SH-SY5Y (cell line): ENCODE results near the gene KCNG3.

Source experiments
- GATA2 ChIP-seq: IDR thresholded peaks from 2 replicates; pipeline ENCODE4 v1.6.1; 2011; ENCODE audit warnings: mild to moderate bottlenecking, low read depth, low read length
- GATA3 ChIP-seq: IDR thresholded peaks from 2 replicates; pipeline ENCODE4 v1.6.1; 2011; ENCODE audit warnings: low read depth, mild to moderate bottlenecking, low read length, moderate library complexity

Gene KCNG3

GRCh38 chr2:42421157-42421485, 72.7 kb downstream of the KCNG3 start:
- TF ChIP-seq GATA3 (no peak), GATA2 (no peak)

GRCh38 chr2:42414648-42415047, 79.1 kb downstream of the KCNG3 start:
- TF ChIP-seq GATA3 = no peak
- no peak for TF ChIP-seq GATA2

- TF ChIP-seq GATA3 (no peak), GATA2 (no peak)
These were observed 79.6 kb downstream of the KCNG3 start for GRCh38 chr2:42414158-42414557.

- TF ChIP-seq GATA2 (no peak), GATA3 (no peak)
These were observed 82.9 kb downstream of the KCNG3 start for GRCh38 chr2:42410742-42411514.

GRCh38 chr2:42408009-42408408, 85.8 kb downstream of the KCNG3 start:
- TF ChIP-seq GATA2 (no peak), GATA3 (no peak)

GRCh38 chr2:42407476-42407875, 86.3 kb downstream of the KCNG3 start:
- TF ChIP-seq GATA2 = no peak

GRCh38 chr2:42404676-42405075, 89.1 kb downstream of the KCNG3 start:
- TF ChIP-seq GATA2 = no peak
- TF ChIP-seq GATA3 = no peak

- TF ChIP-seq GATA2 = no peak
- TF ChIP-seq GATA3 = no peak
These were observed 92.0 kb downstream of the KCNG3 start for GRCh38 chr2:42401773-42402172.

- TF ChIP-seq GATA3 = no peak
- TF ChIP-seq GATA2 = no peak
These were observed 101.6 kb downstream of the KCNG3 start for GRCh38 chr2:42392191-42392590.
